GM12864 (cell line): ENCODE results near the gene ARFGAP1.

Source experiments
- DNase-seq: peaks from one replicate; pipeline ENCODE4 v3.0.0-alpha.2; 2011; ENCODE audit warnings: low read depth
- H3K4me3 ChIP-seq: 2 replicates; pipeline ENCODE4 v1.5.1; 2011; ENCODE audit warnings: mild to moderate bottlenecking, low read depth, low read length, control low read depth
- TF ChIP-seq, protein P1 (sequence below): IDR thresholded peaks from 2 replicates; pipeline ENCODE4 v1.5.1; 2011; ENCODE audit warnings: low read depth, mild to moderate bottlenecking, moderate library complexity, low read length, control low read depth, inconsistent platforms; ENCODE audit errors: missing control alignments

ARFGAP1 gene

GRCh38 chr20:63258781-63259180 lies 13.8 kb upstream of the ARFGAP1 start:
- TF ChIP-seq, protein P1, sequence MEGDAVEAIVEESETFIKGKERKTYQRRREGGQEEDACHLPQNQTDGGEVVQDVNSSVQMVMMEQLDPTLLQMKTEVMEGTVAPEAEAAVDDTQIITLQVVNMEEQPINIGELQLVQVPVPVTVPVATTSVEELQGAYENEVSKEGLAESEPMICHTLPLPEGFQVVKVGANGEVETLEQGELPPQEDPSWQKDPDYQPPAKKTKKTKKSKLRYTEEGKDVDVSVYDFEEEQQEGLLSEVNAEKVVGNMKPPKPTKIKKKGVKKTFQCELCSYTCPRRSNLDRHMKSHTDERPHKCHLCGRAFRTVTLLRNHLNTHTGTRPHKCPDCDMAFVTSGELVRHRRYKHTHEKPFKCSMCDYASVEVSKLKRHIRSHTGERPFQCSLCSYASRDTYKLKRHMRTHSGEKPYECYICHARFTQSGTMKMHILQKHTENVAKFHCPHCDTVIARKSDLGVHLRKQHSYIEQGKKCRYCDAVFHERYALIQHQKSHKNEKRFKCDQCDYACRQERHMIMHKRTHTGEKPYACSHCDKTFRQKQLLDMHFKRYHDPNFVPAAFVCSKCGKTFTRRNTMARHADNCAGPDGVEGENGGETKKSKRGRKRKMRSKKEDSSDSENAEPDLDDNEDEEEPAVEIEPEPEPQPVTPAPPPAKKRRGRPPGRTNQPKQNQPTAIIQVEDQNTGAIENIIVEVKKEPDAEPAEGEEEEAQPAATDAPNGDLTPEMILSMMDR = no peak
- DNase-seq = no peak
- no peak overlapping the region for H3K4me3 ChIP-seq

DNA sequence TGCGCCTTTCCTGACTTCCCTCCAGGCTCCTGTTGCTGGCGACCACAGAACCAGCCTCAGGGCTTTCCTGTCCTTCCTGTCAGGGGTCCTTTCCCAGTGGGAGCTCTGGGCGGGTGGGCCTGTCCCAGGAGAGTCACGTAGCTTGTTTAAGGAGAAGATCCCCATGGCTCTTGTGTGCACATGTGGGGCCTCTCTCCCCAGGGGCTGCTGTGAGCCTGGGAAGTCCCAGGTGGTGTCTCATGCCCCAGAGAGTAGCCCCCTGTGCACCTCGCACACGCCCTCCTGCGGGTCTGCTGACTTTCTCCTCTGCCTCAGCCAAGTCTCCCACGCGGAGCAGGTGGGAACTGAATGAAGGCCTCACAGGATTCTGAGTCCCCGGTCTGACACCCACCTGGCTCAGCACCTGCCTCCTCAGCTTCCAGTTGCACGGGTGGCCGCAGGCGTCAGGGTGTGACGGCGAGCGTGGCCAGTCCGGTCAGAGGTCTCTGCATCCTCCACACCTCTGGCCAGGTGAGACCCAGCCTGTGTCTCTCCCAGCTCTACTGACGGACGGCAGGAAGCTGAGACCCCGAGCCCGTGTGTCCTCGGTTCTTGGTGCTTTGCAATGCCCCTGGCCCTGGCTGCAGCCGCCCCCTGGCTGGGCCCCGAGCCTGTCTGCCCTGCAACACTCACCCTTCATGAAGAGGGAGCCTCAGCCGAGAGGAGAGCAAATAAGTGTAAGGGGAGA lies 12.7 kb upstream of the ARFGAP1 start:
- no peak for DNase-seq
- no peak overlapping the region for H3K4me3 ChIP-seq
- TF ChIP-seq, protein P1 = no peak

GRCh38 chr20:63260521-63260920 lies 12.1 kb upstream of the ARFGAP1 start:
- TF ChIP-seq, protein P1 = no peak
- DNase-seq = no peak
- H3K4me3 ChIP-seq = no peak overlapping the region

DNA sequence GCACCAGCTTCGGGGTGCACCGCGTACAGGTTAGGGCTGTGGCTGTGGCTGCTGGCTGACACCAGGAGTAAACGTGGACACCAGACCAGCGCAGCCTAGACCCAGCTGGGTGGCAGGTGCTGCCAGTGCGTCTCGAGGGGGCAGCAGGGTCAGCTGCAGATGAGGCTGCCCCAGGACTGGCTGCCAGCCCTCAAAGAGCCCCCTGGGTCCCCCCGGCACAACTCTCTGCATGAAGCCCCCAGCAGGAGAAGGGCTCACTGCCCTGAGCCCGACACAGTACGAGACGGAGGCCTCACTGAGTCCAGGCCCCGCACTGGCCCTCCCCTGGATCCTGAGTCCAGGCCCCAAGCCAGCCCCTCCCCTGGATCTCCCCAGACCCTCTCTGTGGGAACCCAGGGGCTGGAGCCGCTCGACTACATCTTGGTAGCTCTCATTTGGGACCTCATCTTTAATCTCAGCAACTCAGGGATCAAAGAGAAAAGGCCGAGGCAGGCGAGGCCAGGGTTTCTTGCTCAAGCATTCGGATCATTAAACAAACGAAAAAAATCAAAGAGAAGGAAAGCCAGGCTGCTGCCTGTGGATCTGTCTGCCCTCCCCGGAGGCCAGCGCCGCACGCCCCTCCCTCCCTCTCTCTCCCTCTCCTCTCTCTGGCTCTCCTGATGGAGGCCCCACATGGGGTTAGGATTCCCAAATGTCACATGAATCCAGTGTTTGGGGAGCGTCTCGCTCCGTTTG lies 11.4 kb upstream of the ARFGAP1 start:
- H3K4me3 ChIP-seq = no peak overlapping the region
- DNase-seq = no peak
- TF ChIP-seq, protein P1 = no peak

- TF ChIP-seq, protein P1 = no peak
- H3K4me3 ChIP-seq = no peak overlapping the region
- no peak for DNase-seq
Measured at GRCh38 chr20:63261795-63262528, 10.7 kb upstream of the ARFGAP1 start.

DNA sequence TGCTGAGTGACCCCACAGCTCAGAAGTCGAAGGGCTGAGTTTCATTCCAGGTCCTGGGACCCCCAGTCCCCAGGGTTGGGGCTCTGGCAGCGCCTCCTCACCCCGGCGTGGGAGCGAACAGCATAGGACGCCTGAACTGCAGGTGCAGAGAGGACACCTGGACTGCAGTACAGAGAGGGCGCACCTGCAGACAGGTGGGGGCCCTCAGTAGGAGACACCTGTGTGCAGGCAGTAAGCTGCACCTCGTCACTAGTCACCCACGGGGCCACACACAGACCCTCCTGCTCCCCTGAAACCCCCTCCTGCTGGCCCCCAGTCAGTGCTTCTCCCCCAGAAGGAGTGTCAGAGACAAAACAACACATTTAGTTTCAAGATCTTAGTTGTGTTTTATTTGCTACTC lies 9.8 kb upstream of the ARFGAP1 start:
- TF ChIP-seq, protein P1 = no peak
- no peak overlapping the region for H3K4me3 ChIP-seq
- DNase-seq = no peak
